Stimulated activated CD8-positive, alpha-beta memory T cell treated with anti-CD3 and anti-CD28 coated beads, Interleukin-4, amount 100 ng/mL, for 1 hour (primary cell): ENCODE measurements around the gene XRCC4.

Source experiments
- DNase-seq, 2 donors: peaks; one replicate each; pipeline ENCODE4 v3.0.0-alpha.2; 2020; ENCODE audit warnings: low read depth in 2 of 2, low spot score in 1 of 2

Gene XRCC4

GRCh38 chr5:83071286-83072051 lies 5.9 kb upstream of the XRCC4 start:
- DNase-seq = no peak

- no peak for DNase-seq
Observed at GRCh38 chr5:83072966-83073365, 4.4 kb upstream of the XRCC4 start.

GRCh38 chr5:83077662-83078261 lies 415 bp downstream of the XRCC4 start:
- no peak for DNase-seq

- DNase-seq = no peak
Observed at GRCh38 chr5:83082750-83083149, 5.4 kb downstream of the XRCC4 start.

GRCh38 chr5:83084336-83084735 lies 7.0 kb downstream of the XRCC4 start:
- no peak for DNase-seq

- DNase-seq = no peak
Observed at GRCh38 chr5:83085106-83085505, 7.8 kb downstream of the XRCC4 start.

GRCh38 chr5:83090169-83090568 lies 12.8 kb downstream of the XRCC4 start:
- no peak for DNase-seq

- DNase-seq = no peak
Observed at GRCh38 chr5:83092619-83093018, 15.3 kb downstream of the XRCC4 start.

GRCh38 chr5:83093692-83094091 lies 16.3 kb downstream of the XRCC4 start:
- DNase-seq = no peak

- no peak for DNase-seq
Observed at GRCh38 chr5:83095163-83095956, 18.0 kb downstream of the XRCC4 start.

GRCh38 chr5:83095957-83096539 lies 18.7 kb downstream of the XRCC4 start:
- DNase-seq = no peak

GRCh38 chr5:83096660-83097339 lies 19.5 kb downstream of the XRCC4 start:
- no peak for DNase-seq

GRCh38 chr5:83097689-83098231 lies 20.4 kb downstream of the XRCC4 start:
- no peak for DNase-seq

- no peak for DNase-seq
Observed at GRCh38 chr5:83099001-83099400, 21.7 kb downstream of the XRCC4 start.

GRCh38 chr5:83099445-83099844 lies 22.1 kb downstream of the XRCC4 start:
- DNase-seq = no peak

- no peak for DNase-seq
Observed at GRCh38 chr5:83101514-83101913, 24.2 kb downstream of the XRCC4 start.

- DNase-seq = no peak
Observed at GRCh38 chr5:83102364-83102980, 25.1 kb downstream of the XRCC4 start.

GRCh38 chr5:83104021-83104420 lies 26.7 kb downstream of the XRCC4 start:
- DNase-seq = no peak

- DNase-seq = no peak
Observed at GRCh38 chr5:83107692-83108420, 30.5 kb downstream of the XRCC4 start.

- DNase-seq = no peak
Observed at GRCh38 chr5:83109380-83109779, 32.0 kb downstream of the XRCC4 start.
